Vagina (tissue), 2 donors: Measurements from ENCODE around the gene MTUS2. TPM values are rescaled to one million over a fixed set of nuclear protein-coding genes. Genes with fewer than 3 reads are reported as not detected.

Experiments
- DNase-seq, 2 donors: peaks; one replicate each; pipeline ENCODE4 v3.0.0-alpha.2; 2017; ENCODE audit errors: extremely low spot score in 2 of 2
- H3K27ac ChIP-seq: fragments of 200-600 bp; sonication (generic); one replicate; pipeline ENCODE4 v1.5.1; 2019
- H3K27me3 ChIP-seq: fragments of 200-600 bp; sonication (generic); one replicate; pipeline ENCODE4 v1.5.1; 2019
- H3K36me3 ChIP-seq, 2 donors: fragments of 200-600 bp; sonication (generic); one replicate each; pipeline ENCODE4 v1.5.1; 2017 to 2019
- H3K4me1 ChIP-seq: fragments of 200-600 bp; sonication (generic); one replicate; pipeline ENCODE4 v1.5.1; 2019
- H3K4me3 ChIP-seq, 2 donors: fragments of 200-600 bp; sonication (generic); 1 replicate in 1 of 2; 2 replicates in 1 of 2; pipeline ENCODE4 v1.5.1; 2016 to 2019
- H3K9me3 ChIP-seq: fragments of 200-600 bp; sonication (generic); one replicate; pipeline ENCODE4 v1.5.1; 2019
- CTCF ChIP-seq, 3 experiments: fragments of 450-650 bp in 2 of 3; fragments of 200-600 bp in 1 of 3; sonication (generic) in 1 of 3; IDR thresholded peaks; one replicate each; pipeline ENCODE4 v1.5.1; 2017 to 2019; ENCODE audit warnings: antibody characterized with exemption in 3 of 3, mild to moderate bottlenecking in 2 of 3, moderate library complexity in 2 of 3
- POLR2A ChIP-seq, 2 donors: fragments of 450-650 bp; IDR thresholded peaks; one replicate each; pipeline ENCODE4 v1.6.1; 2017; ENCODE audit warnings: antibody characterized with exemption in 2 of 2, mild to moderate bottlenecking in 2 of 2, moderate library complexity in 2 of 2
- POLR2AphosphoS5 ChIP-seq, 2 donors: sonication (generic); formaldehyde crosslinking; IDR thresholded peaks; one replicate each; pipeline ENCODE4 v1.9.0; 2017; ENCODE audit warnings: antibody characterized with exemption in 2 of 2, mild to moderate bottlenecking in 2 of 2, low read depth in 1 of 2; ENCODE audit not compliant: insufficient read depth in 1 of 2
- intact Hi-C: fragments of 100-400 bp; cut with DNase I; formaldehyde crosslinking; loops from one replicate; pipeline ENCODE4 v1.15.1; 2023
- total RNA-seq: library from RNA; depleted of rRNA; stranded (reverse); fragments of >200 nt; gene quantifications from one replicate; pipeline ENCODE4 v1.2.3, GENCODE V29; 2016

MTUS2 gene
- total RNA-seq, 1 donor from 2014 or later = 0.74 TPM

- Histone ChIP-seq H3K9me3 (no peaks in the 10 kb centered on the region), H3K36me3 (no peaks in the 10 kb centered on the region), H3K4me3 (no peak overlapping the region), H3K27me3 (no peaks in the 10 kb centered on the region), H3K27ac (no peak overlapping the region), H3K4me1 (no peaks in the 10 kb centered on the region)
- intact Hi-C loops = no loop called here
- no peak for TF ChIP-seq POLR2A (IDR thresholded peaks at IDR 0.05)
- TF ChIP-seq POLR2AphosphoS5 (IDR thresholded peaks at IDR 0.05; ENCODE audit: insufficient read depth in 1 of 2, low read depth in 1 of 2) = no peak
- DNase-seq = no peak
Observed at GRCh38 chr13:28958018-28958417, 137.9 kb downstream of the MTUS2 start.

DNA sequence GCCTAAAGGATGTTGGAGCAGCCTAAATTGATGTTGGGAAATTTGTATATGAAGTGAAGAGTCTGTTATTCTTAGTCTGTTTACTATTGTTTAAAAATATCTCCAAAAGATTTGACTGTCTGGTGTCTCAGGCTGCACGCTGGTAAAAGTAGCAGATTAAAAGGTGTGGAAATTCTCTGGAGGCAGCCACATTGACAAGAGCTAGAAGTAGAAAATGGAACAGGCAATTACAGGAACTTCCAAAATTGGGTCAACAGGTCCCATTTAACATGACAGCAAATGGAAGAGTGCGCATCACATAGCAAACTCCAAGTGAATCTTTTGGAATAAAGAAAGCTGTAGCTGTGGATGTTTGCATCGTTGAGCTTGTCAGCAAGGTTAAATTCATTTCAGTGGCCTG lies 138.3 kb downstream of the MTUS2 start:
- Histone ChIP-seq H3K9me3 (no peaks in the 10 kb centered on the region), H3K36me3 (no peaks in the 10 kb centered on the region), H3K27me3 (no peaks in the 10 kb centered on the region), H3K27ac (no peak overlapping the region), H3K4me1 (no peaks in the 10 kb centered on the region), H3K4me3 (no peak overlapping the region)
- DNase-seq = no peak
- intact Hi-C loops = no loop called here
- TF ChIP-seq CTCF (IDR thresholded peaks at IDR 0.05) (no peak), POLR2AphosphoS5 (IDR thresholded peaks at IDR 0.05; ENCODE audit: insufficient read depth in 1 of 2, low read depth in 1 of 2) (no peak), POLR2A (IDR thresholded peaks at IDR 0.05) (no peak)

DNA sequence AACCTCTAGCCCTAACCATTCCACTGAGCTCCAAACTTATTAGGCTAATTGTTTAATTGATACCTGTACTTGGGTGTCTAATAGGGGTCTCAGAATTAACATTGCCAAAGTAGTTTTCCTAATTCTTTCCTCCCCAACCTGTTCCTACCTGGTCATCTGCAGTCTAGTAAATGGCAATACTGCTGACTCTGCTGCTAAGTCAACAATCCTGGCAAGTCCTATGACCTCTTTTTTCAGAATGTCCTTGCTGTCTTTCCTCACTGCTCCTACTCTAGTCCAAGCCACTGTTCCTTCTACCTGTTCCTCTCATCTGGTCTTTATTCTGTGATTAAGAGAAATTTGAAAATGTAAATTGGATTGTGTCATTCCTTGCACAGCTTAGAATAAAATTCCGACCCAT lies 143.9 kb downstream of the MTUS2 start:
- Histone ChIP-seq H3K36me3 (no peaks in the 10 kb centered on the region), H3K27ac (no peak overlapping the region), H3K27me3 (no peaks in the 10 kb centered on the region), H3K4me1 (no peaks in the 10 kb centered on the region), H3K4me3 (no peak overlapping the region), H3K9me3 (no peaks in the 10 kb centered on the region)
- intact Hi-C loops = no loop called here
- TF ChIP-seq POLR2AphosphoS5 (IDR thresholded peaks at IDR 0.05; ENCODE audit: insufficient read depth in 1 of 2, low read depth in 1 of 2) = no peak
- no peak for TF ChIP-seq CTCF (IDR thresholded peaks at IDR 0.05)
- TF ChIP-seq POLR2A (IDR thresholded peaks at IDR 0.05) = no peak
- no peak for DNase-seq

- TF ChIP-seq POLR2AphosphoS5 (IDR thresholded peaks at IDR 0.05; ENCODE audit: insufficient read depth in 1 of 2, low read depth in 1 of 2) = no peak
- TF ChIP-seq CTCF (IDR thresholded peaks at IDR 0.05) = no peak
- TF ChIP-seq POLR2A (IDR thresholded peaks at IDR 0.05) = no peak
- Histone ChIP-seq H3K36me3 (no peaks in the 10 kb centered on the region), H3K9me3 (no peaks in the 10 kb centered on the region), H3K4me1 (no peaks in the 10 kb centered on the region), H3K4me3 (no peak overlapping the region), H3K27me3 (no peaks in the 10 kb centered on the region), H3K27ac (no peak overlapping the region)
- intact Hi-C loops = no loop called here
- DNase-seq = no peak
Observed at GRCh38 chr13:28964803-28965202, 144.7 kb downstream of the MTUS2 start.

- Histone ChIP-seq H3K9me3 (no peaks in the 10 kb centered on the region), H3K36me3 (no peaks in the 10 kb centered on the region), H3K4me1 (no peaks in the 10 kb centered on the region), H3K27ac (no peak overlapping the region), H3K27me3 (no peaks in the 10 kb centered on the region), H3K4me3 (no peak overlapping the region)
- DNase-seq = no peak
- TF ChIP-seq POLR2A (IDR thresholded peaks at IDR 0.05) = no peak
- TF ChIP-seq POLR2AphosphoS5 (IDR thresholded peaks at IDR 0.05; ENCODE audit: insufficient read depth in 1 of 2, low read depth in 1 of 2) = no peak
- TF ChIP-seq CTCF (IDR thresholded peaks at IDR 0.05) = no peak
- intact Hi-C loops = no loop called here
Observed at GRCh38 chr13:28967029-28967915, 147.1 kb downstream of the MTUS2 start.
